HepG2 (cell line): ENCODE results near the gene NUB1. TPM values are rescaled to one million over a fixed set of nuclear protein-coding genes. Genes with fewer than 3 reads are reported as not detected.

Experiments
- ATAC-seq: fragments of 200-7000 bp; cut with Tn5 transposase; 3 replicates; pipeline ENCODE4 v1.9.1; 2020; ENCODE audit warnings: mild to moderate bottlenecking, moderate library complexity
- BruUV-seq: library from RNA; stranded (reverse); fragments of 400-500 nt; replicated peaks from 2 replicates; lab custom pipeline; 2021; lab: Mats Ljungman, UMichigan
- CTCF ChIA-PET: fragments of 300-600 bp; formaldehyde crosslinking; extraction: SDS; loops from one replicate; lab custom pipeline; 2021; ENCODE audit warnings: low total read pairs, inconsistent platforms, low intra/inter-chr PET ratio; lab: Yijun Ruan, JAX
- POLR2A ChIA-PET: fragments of 350-600 bp; sonication (Branson Sonifier 250); formaldehyde crosslinking; loops from one replicate; lab custom pipeline; 2020; ENCODE audit warnings: antibody characterized with exemption, inconsistent platforms; lab: Yijun Ruan, JAX
- DNase-seq: peaks from one replicate; pipeline ENCODE4 v3.0.0-alpha.2; 2015; ENCODE audit warnings: low spot score
- FAIRE-seq: peaks from 3 replicates; lab custom pipeline; 2011; peaks lifted over from hg19 to GRCh38; lab: Jason Lieb, UNC
- H2AFZ ChIP-seq: one replicate; pipeline ENCODE4 v1.6.1; 2011; ENCODE audit warnings: low read length, inconsistent platforms
- H3K27ac ChIP-seq: fragments of 300-600 bp; 3 replicates; pipeline ENCODE4 v1.8.0; 2011; ENCODE audit warnings: mixed run types, mild to moderate bottlenecking, mixed read lengths, low read length, inconsistent platforms; ENCODE audit not compliant: insufficient read depth; ENCODE audit errors: extremely low read length
- H3K27me3 ChIP-seq, 2 experiments: fragments of 200-600 bp in 1 of 2; 2 replicates in 1 of 2; 3 replicates in 1 of 2; pipeline versions ENCODE4 v1.6.0 to v1.8.0; 2011; ENCODE audit warnings: low read length in 2 of 2, mild to moderate bottlenecking in 2 of 2, moderate library complexity in 2 of 2, inconsistent platforms in 1 of 2; ENCODE audit not compliant: insufficient read depth in 2 of 2, control insufficient read depth in 1 of 2
- H3K36me3 ChIP-seq, 2 experiments: fragments of 200-600 bp in 1 of 2; replicated peaks in 1 of 2; 2 replicates in 1 of 2; 3 replicates in 1 of 2; pipeline versions ENCODE4 v1.5.1 to v1.8.0; 2011; ENCODE audit warnings: low read length in 2 of 2, inconsistent platforms in 1 of 2; ENCODE audit not compliant: insufficient read depth in 2 of 2, control insufficient read depth in 1 of 2
- H3K4me1 ChIP-seq: 2 replicates; pipeline ENCODE4 v1.5.1; 2012; ENCODE audit warnings: low read length, inconsistent platforms; ENCODE audit not compliant: insufficient read depth
- H3K4me2 ChIP-seq: 2 replicates; pipeline ENCODE4 v1.6.0; 2011; ENCODE audit warnings: low read depth, low read length, inconsistent platforms
- H3K4me3 ChIP-seq, 3 experiments: fragments of 200-600 bp in 1 of 3; sonication (generic), shearing (Covaris generic) in 1 of 3; replicated peaks in 1 of 3; 2 replicates each; pipeline ENCODE4 v1.5.1; 2011 to 2016; ENCODE audit warnings: low read length in 3 of 3, inconsistent platforms in 2 of 3, low read depth in 2 of 3, mild to moderate bottlenecking in 2 of 3, control low read depth in 1 of 3, mixed read lengths in 1 of 3; ENCODE audit not compliant: insufficient read depth in 1 of 3
- H3K79me2 ChIP-seq: one replicate; pipeline ENCODE4 v1.6.1; 2011; ENCODE audit warnings: low read length, inconsistent platforms; ENCODE audit not compliant: insufficient read depth
- H3K9ac ChIP-seq: 2 replicates; pipeline ENCODE4 v1.6.0; 2011; ENCODE audit warnings: mild to moderate bottlenecking, low read depth, low read length, inconsistent platforms; ENCODE audit not compliant: insufficient read depth
- H3K9me3 ChIP-seq: 2 replicates; pipeline ENCODE4 v1.5.1; 2012; ENCODE audit warnings: mild to moderate bottlenecking, low read length
- H4K20me1 ChIP-seq: 2 replicates; pipeline ENCODE4 v1.6.0; 2011; ENCODE audit warnings: inconsistent platforms, mild to moderate bottlenecking, low read length, moderate library complexity; ENCODE audit not compliant: insufficient read depth
- CBX2 ChIP-seq, 2 experiments: fragments of 200-600 bp in 1 of 2; sonication (generic); formaldehyde crosslinking in 1 of 2; IDR thresholded peaks; 2 replicates each; pipeline versions ENCODE4 v1.7.0 to v1.8.1; 2018 to 2022; ENCODE audit warnings: low read depth in 2 of 2, low read length in 1 of 2, mild to moderate bottlenecking in 1 of 2, missing genetic modification reagents in 1 of 2
- DNMT3B ChIP-seq: conservative IDR thresholded peaks from 2 replicates; pipeline ENCODE4 v1.6.1; 2016; ENCODE audit warnings: missing biosample characterization, control low read depth
- GTF3A ChIP-seq: sonication (generic); formaldehyde crosslinking; conservative IDR thresholded peaks from 2 replicates; pipeline ENCODE4 v1.4.0; 2020; ENCODE audit warnings: mild to moderate bottlenecking, missing genetic modification reagents
- KDM5A ChIP-seq: fragments of 200-600 bp; sonication (generic); IDR thresholded peaks from 2 replicates; pipeline ENCODE4 v1.7.0; 2018; ENCODE audit warnings: antibody characterized with exemption, mild to moderate bottlenecking, low read length, borderline replicate concordance
- KDM5B ChIP-seq: sonication (generic); formaldehyde crosslinking; IDR thresholded peaks from 2 replicates; pipeline ENCODE4 v1.4.0; 2020; ENCODE audit warnings: missing genetic modification reagents, mild to moderate bottlenecking, borderline replicate concordance
- KLF16 ChIP-seq, 2 experiments: sonication (generic) in 1 of 2; formaldehyde crosslinking in 1 of 2; IDR thresholded peaks; 2 replicates each; pipeline versions ENCODE4 v1.6.1 to v1.8.0; 2016 to 2023; ENCODE audit warnings: missing genetic modification reagents in 2 of 2, missing compliant biosample characterization in 1 of 2
- NFYC ChIP-seq: IDR thresholded peaks from 2 replicates; pipeline ENCODE4 v1.6.1; 2016; ENCODE audit warnings: missing genetic modification reagents, missing compliant biosample characterization
- ZC3H4 ChIP-seq: sonication (generic); formaldehyde crosslinking; IDR thresholded peaks from 2 replicates; pipeline ENCODE4 v1.4.0; 2020; ENCODE audit warnings: missing genetic modification reagents, borderline replicate concordance
- ZNF101 ChIP-seq: sonication (generic); formaldehyde crosslinking; IDR thresholded peaks from 2 replicates; pipeline ENCODE4 v1.4.0; 2020; ENCODE audit warnings: mild to moderate bottlenecking, low read depth, missing genetic modification reagents, borderline replicate concordance
- ZNF12 ChIP-seq: sonication (generic); formaldehyde crosslinking; IDR thresholded peaks from 2 replicates; pipeline ENCODE4 v1.5.0; 2020; ENCODE audit warnings: missing genetic modification reagents
- ZNF383 ChIP-seq: sonication (generic); formaldehyde crosslinking; IDR thresholded peaks from 2 replicates; pipeline ENCODE4 v1.4.0; 2020; ENCODE audit warnings: missing genetic modification reagents, mild to moderate bottlenecking, borderline replicate concordance
- ZNF572 ChIP-seq: sonication (generic); formaldehyde crosslinking; IDR thresholded peaks from 2 replicates; pipeline ENCODE4 v1.5.1; 2020; ENCODE audit warnings: mild to moderate bottlenecking, missing genetic modification reagents
- ZNF629 ChIP-seq: sonication (generic); formaldehyde crosslinking; conservative IDR thresholded peaks from 2 replicates; pipeline ENCODE4 v1.5.0; 2020; ENCODE audit warnings: missing genetic modification reagents
- ZNF772 ChIP-seq: sonication (generic); formaldehyde crosslinking; IDR thresholded peaks from 2 replicates; pipeline ENCODE4 v1.5.0; 2020; ENCODE audit warnings: mild to moderate bottlenecking, missing genetic modification reagents
- ZNF773 ChIP-seq: sonication (generic); formaldehyde crosslinking; IDR thresholded peaks from 2 replicates; pipeline ENCODE4 v1.4.0; 2020; ENCODE audit warnings: missing genetic modification reagents, borderline replicate concordance
- ZNF891 ChIP-seq: sonication (generic); formaldehyde crosslinking; IDR thresholded peaks from 2 replicates; pipeline ENCODE4 v1.5.0; 2020; ENCODE audit warnings: mild to moderate bottlenecking, missing genetic modification reagents
- WGBS: methylation state at CpG from one replicate; pipeline ENCODE4 v1.1.6; 2017; ENCODE audit warnings: low lambda C conversion rate; 5-methylcytosine and 5-hydroxymethylcytosine counted together
- in situ Hi-C: cut with HindIII; loops from 2 replicates; pipeline ENCODE4 v1.10.0; 2017; ENCODE audit warnings: low pct_unique_long_range_greater_than_20kb; ENCODE audit not compliant: extremely low pct_ligation_motif_present
- intact Hi-C: fragments of 100-400 bp; cut with micrococcal nuclease; formaldehyde crosslinking; loops from one replicate; pipeline ENCODE4 v1.10.0; 2022; ENCODE audit not compliant: unreplicated experiment
- polyA plus RNA-seq, 8 experiments: library from polyadenylated mRNA; depleted of rRNA in 3 of 8; stranded (reverse) in 7 of 8; unstranded in 1 of 8; fragments of >200 nt; fragmentation: Illumina TruSeq in 4 of 8; extraction: Trizol in 4 of 8; gene quantifications; 2 replicates each; pipeline versions ENCODE4 v1.2.1 to v1.2.3, GENCODE V29; 2011 to 2016; ENCODE audit warnings: low read depth in 4 of 8, missing spikeins in 1 of 8, mixed read lengths in 1 of 8; ENCODE audit not compliant: insufficient read depth in 1 of 8
- total RNA-seq, 5 experiments: library from RNA; depleted of rRNA; stranded (reverse); fragments of >200 nt; fragmentation: Illumina TruSeq; extraction: Trizol; gene quantifications; 2 replicates each; pipeline ENCODE4 v1.2.3, GENCODE V29; 2016; ENCODE audit warnings: low read depth in 1 of 5
- TF ChIP-seq, protein P1 (sequence below): sonication (generic); formaldehyde crosslinking; IDR thresholded peaks from 2 replicates; pipeline ENCODE4 v1.4.0; 2020; ENCODE audit warnings: missing genetic modification reagents, borderline replicate concordance
- TF ChIP-seq, protein P2 (sequence below): sonication (generic); formaldehyde crosslinking; IDR thresholded peaks from 2 replicates; pipeline ENCODE4 v1.4.0; 2020; ENCODE audit warnings: missing genetic modification reagents

NUB1 gene
- total and polyA plus RNA-seq, 2 of the 13 experiments (the other 11 are each of a cell fraction or from before 2014, with no cell fraction given), result 27.1 to 37.0 TPM

DNA sequence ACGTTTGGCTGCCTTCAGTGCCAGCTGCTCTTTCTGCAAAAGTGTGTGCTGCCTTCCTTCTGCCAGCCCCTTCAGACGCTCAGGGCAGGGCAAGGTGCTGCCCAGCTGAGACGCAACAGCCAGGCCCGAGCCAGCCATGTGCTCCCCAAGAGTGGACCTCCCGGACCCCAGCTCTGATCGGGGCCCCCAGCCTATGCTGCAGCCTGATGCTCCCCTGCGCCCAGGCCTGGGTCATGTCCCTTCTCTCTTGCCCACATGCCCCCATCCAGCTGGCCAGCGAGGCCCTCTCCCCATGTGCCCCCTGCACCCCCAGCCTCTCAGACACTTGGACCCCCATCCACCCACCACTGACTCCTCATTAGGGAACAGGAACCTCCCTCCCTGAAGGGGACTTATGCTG lies 50.4 kb downstream of the NUB1 start:
- BruUV-seq, result no TSS peak
- POLR2A ChIA-PET, result no interaction called here
- Histone ChIP-seq H3K9ac (no peak overlapping the region), H2AFZ (no peak overlapping the region), H3K36me3 (no peaks in the 10 kb centered on the region), H3K27me3 (peaks cover 21 to 96% of the 10 kb centered on the region in 2 experiments; a peak in 4 of 5 replicates), H3K79me2 (no peaks in the 10 kb centered on the region), H3K4me1 (no peaks in the 10 kb centered on the region), H3K4me3 (no peak overlapping the region), H3K9me3 (no peaks in the 10 kb centered on the region), H3K27ac (no peak overlapping the region), H4K20me1 (no peaks in the 10 kb centered on the region), H3K4me2 (no peak overlapping the region)
- intact Hi-C loops (no loop called here), in situ Hi-C loops (no loop called here)
- FAIRE-seq, result no peak
- no peak for DNase-seq
- WGBS, result 63% methylated on average over 2 of the region's 8 CpGs
- no peak for TF ChIP-seq KDM5B (CRISPR knock-in tag)
- TF ChIP-seq, protein P1, sequence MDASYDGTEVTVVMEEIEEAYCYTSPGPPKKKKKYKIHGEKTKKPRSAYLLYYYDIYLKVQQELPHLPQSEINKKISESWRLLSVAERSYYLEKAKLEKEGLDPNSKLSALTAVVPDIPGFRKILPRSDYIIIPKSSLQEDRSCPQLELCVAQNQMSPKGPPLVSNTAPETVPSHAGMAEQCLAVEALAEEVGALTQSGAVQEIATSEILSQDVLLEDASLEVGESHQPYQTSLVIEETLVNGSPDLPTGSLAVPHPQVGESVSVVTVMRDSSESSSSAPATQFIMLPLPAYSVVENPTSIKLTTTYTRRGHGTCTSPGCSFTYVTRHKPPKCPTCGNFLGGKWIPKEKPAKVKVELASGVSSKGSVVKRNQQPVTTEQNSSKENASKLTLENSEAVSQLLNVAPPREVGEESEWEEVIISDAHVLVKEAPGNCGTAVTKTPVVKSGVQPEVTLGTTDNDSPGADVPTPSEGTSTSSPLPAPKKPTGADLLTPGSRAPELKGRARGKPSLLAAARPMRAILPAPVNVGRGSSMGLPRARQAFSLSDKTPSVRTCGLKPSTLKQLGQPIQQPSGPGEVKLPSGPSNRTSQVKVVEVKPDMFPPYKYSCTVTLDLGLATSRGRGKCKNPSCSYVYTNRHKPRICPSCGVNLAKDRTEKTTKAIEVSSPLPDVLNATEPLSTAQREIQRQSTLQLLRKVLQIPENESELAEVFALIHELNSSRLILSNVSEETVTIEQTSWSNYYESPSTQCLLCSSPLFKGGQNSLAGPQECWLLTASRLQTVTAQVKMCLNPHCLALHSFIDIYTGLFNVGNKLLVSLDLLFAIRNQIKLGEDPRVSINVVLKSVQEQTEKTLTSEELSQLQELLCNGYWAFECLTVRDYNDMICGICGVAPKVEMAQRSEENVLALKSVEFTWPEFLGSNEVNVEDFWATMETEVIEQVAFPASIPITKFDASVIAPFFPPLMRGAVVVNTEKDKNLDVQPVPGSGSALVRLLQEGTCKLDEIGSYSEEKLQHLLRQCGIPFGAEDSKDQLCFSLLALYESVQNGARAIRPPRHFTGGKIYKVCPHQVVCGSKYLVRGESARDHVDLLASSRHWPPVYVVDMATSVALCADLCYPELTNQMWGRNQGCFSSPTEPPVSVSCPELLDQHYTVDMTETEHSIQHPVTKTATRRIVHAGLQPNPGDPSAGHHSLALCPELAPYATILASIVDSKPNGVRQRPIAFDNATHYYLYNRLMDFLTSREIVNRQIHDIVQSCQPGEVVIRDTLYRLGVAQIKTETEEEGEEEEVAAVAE, result no peak
- TF ChIP-seq ZNF572, result no peak
- no peak for TF ChIP-seq ZC3H4 (CRISPR knock-in tag)
- no peak for TF ChIP-seq ZNF773 (CRISPR knock-in tag)
- TF ChIP-seq ZNF772 (CRISPR knock-in tag), result no peak
- no peak for TF ChIP-seq KLF16 (CRISPR knock-in tag; IDR thresholded peaks at IDR 0.05)
- no peak for TF ChIP-seq ZNF101
- TF ChIP-seq, protein P2, sequence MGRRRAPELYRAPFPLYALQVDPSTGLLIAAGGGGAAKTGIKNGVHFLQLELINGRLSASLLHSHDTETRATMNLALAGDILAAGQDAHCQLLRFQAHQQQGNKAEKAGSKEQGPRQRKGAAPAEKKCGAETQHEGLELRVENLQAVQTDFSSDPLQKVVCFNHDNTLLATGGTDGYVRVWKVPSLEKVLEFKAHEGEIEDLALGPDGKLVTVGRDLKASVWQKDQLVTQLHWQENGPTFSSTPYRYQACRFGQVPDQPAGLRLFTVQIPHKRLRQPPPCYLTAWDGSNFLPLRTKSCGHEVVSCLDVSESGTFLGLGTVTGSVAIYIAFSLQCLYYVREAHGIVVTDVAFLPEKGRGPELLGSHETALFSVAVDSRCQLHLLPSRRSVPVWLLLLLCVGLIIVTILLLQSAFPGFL (CRISPR knock-in tag), result no peak
- TF ChIP-seq KDM5A, result no peak
- no peak for TF ChIP-seq ZNF12 (CRISPR knock-in tag)
- TF ChIP-seq ZNF891, result no peak
- TF ChIP-seq ZNF629 (CRISPR knock-in tag), result no peak
- no peak for TF ChIP-seq NFYC (CRISPR knock-in tag)
- TF ChIP-seq DNMT3B (CRISPR knock-in tag), result no peak
- no peak for TF ChIP-seq GTF3A (CRISPR knock-in tag)
- TF ChIP-seq ZNF383 (CRISPR knock-in tag), result no peak
- no peak for TF ChIP-seq CBX2 (IDR thresholded peaks at IDR 0.05; ENCODE audit: low read depth, low read length)
- no peak for TF ChIP-seq CBX2 (CRISPR knock-in tag; IDR thresholded peaks at IDR 0.05; ENCODE audit: low read depth)
- CTCF ChIA-PET, result no interaction called here
- no peak for ATAC-seq
